Measurements from ENCODE around the gene CCDC86.

CCDC86 gene

GRCh38 chr11:60899046-60899936, 57.4 kb downstream of the CCDC86 start:
- DNase-seq = peak; percentile 51 to 60

- DNase-seq = no peak
Observed at GRCh38 chr11:60899977-60900376, 58.1 kb downstream of the CCDC86 start.
